ENCODE data around the gene PPP1R8. TPM values are rescaled to one million over a fixed set of nuclear protein-coding genes. Genes with fewer than 3 reads are reported as not detected.
"Not testable (repeated sequence)": the region's sequence is repeated elsewhere in the genome, so short reads cannot be mapped to it uniquely, and the experiment has no call there.

The PPP1R8 gene
- total RNA-seq, 2 donors from 2014 or later, result 58.4 to 59.0 TPM

GRCh38 chr1:27868932-27869718 is 38.5 kb downstream of the PPP1R8 start:
- no peaks in the 10 kb centered on the region for H3K27me3 Mint-ChIP-seq (ENCODE audit: low read depth)

DNA sequence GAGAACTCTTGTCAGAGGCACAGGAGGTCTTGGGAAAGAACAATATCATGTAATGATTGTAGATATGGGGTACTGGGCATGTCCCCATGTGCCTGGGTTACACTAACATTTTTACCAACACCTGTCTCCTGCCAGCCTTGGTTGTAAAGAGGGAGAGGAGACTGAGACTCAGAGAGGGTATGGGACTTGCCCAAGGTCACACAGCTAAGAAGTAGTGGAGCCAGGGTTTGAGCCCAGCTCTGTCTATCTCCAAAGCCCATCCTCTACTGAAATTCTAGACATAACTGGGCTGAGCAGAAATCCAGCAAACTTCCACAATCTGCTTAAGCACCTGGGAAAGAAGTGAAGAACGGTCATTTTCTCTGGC is 39.1 kb downstream of the PPP1R8 start:
- H3K4me3 Mint-ChIP-seq, result peak overlapping the region; percentile 81 to 87
- no peaks in the 10 kb centered on the region for H3K9me3 Mint-ChIP-seq
- peak overlapping the region; percentile 93 for H3K27ac Mint-ChIP-seq

More at GRCh38 chr1:27868932-27869718, 38.5 kb downstream of the PPP1R8 start:
- DNase-seq (peak; percentile 74 to 77), ATAC-seq (replicated peaks in 1 of 2) (peak; percentile 70 to 73)
- H3K4me3 Mint-ChIP-seq, result peak overlapping the region; percentile 81 to 87
- no peaks in the 10 kb centered on the region for H3K9me3 Mint-ChIP-seq
- peaks cover 54% of the 10 kb centered on the region for H3K4me1 Mint-ChIP-seq (ENCODE audit: low read depth)
- H3K27ac Mint-ChIP-seq, result peak overlapping the region; percentile 93
- peaks cover 1 to 4% of the 10 kb centered on the region in 2 donors for H3K36me3 Mint-ChIP-seq (ENCODE audit: insufficient read depth in 2 of 2)

DNA sequence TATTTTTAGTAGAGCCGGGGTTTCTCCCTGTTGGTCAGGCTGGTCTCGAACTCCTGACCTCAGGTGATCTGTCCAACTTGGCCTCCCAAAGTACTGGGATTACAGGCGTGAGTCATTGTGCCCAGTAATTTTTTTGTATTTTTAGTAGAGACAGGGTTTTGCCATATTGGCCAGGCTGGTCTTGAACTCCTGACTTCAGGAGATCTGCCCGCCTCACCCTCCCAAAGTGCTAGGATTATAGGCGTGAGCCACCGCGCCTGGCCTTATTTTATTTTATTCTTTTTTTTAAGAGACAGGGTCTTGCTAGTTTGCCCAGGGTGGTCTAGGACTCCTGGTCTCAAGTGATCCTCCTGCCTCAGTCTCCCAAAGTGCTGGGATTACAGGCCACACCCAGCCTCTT is 40.5 kb downstream of the PPP1R8 start:
- not testable (repeated sequence) for H3K27me3 Mint-ChIP-seq (ENCODE audit: low read depth); ATAC-seq (replicated peaks in 1 of 2); DNase-seq; H3K36me3 Mint-ChIP-seq (ENCODE audit: insufficient read depth in 2 of 2); H3K4me3 Mint-ChIP-seq; H3K9me3 Mint-ChIP-seq
- peaks cover 57% of the 10 kb centered on the region for H3K4me1 Mint-ChIP-seq (ENCODE audit: low read depth)
- peak overlapping the region; percentile 42 for H3K27ac Mint-ChIP-seq

More for the DNA sequence above, 39.1 kb downstream of the PPP1R8 start:
- DNase-seq (no peak), ATAC-seq (replicated peaks in 1 of 2) (no peak)
- peaks cover 54% of the 10 kb centered on the region for H3K4me1 Mint-ChIP-seq (ENCODE audit: low read depth)
- no peaks in the 10 kb centered on the region for H3K27me3 Mint-ChIP-seq (ENCODE audit: low read depth)
- H3K36me3 Mint-ChIP-seq (ENCODE audit: insufficient read depth in 2 of 2), result peaks cover 1 to 4% of the 10 kb centered on the region in 2 donors

- Mint-ChIP-seq H3K4me1 (ENCODE audit: low read depth) (peaks cover 53% of the 10 kb centered on the region), H3K4me3 (peak within 1 kb of the TSS; percentile 93 to 97), H3K36me3 (ENCODE audit: insufficient read depth in 2 of 2) (peaks cover 1 to 8% of the 10 kb centered on the region in 2 donors), H3K9me3 (no peaks in the 10 kb centered on the region), H3K27me3 (ENCODE audit: low read depth) (no peaks in the 10 kb centered on the region), H3K27ac (peak within 1 kb of the TSS; percentile 79)
- DNase-seq (peak; percentile 85 to 86), ATAC-seq (replicated peaks in 1 of 2) (peak; percentile 72 to 83)
Measured at GRCh38 chr1:27872059-27872801, 41.6 kb downstream of the PPP1R8 start, which contains the start of gene THEMIS2. Gene THEMIS2, plus strand, starts transcription at chr1:27872544. Its CDS starts 28 bp downstream, at chr1:27872572.

GRCh38 chr1:27872802-27873551 is 42.4 kb downstream of the PPP1R8 start:
- ATAC-seq (replicated peaks in 1 of 2) (peak; percentile 36), DNase-seq (peak; percentile 45 to 53)
- Mint-ChIP-seq H3K27me3 (ENCODE audit: low read depth) (no peaks in the 10 kb centered on the region), H3K4me1 (ENCODE audit: low read depth) (peaks cover 56% of the 10 kb centered on the region), H3K9me3 (no peaks in the 10 kb centered on the region), H3K36me3 (ENCODE audit: insufficient read depth in 2 of 2) (peaks cover 1 to 8% of the 10 kb centered on the region in 2 donors), H3K27ac (peak overlapping the region; percentile 79), H3K4me3 (peak overlapping the region; percentile 93 to 97)

- Mint-ChIP-seq H3K36me3 (ENCODE audit: insufficient read depth in 2 of 2) (peaks cover 3 to 15% of the 10 kb centered on the region in 2 donors), H3K4me1 (ENCODE audit: low read depth) (peaks cover 54% of the 10 kb centered on the region), H3K4me3 (peak overlapping the region; percentile 93 to 97), H3K27ac (peak overlapping the region; percentile 79), H3K9me3 (no peaks in the 10 kb centered on the region), H3K27me3 (ENCODE audit: low read depth) (no peaks in the 10 kb centered on the region)
- no peak for ATAC-seq (replicated peaks in 1 of 2)
- DNase-seq, result no peak
Measured at GRCh38 chr1:27873671-27874384, 43.2 kb downstream of the PPP1R8 start.

DNA sequence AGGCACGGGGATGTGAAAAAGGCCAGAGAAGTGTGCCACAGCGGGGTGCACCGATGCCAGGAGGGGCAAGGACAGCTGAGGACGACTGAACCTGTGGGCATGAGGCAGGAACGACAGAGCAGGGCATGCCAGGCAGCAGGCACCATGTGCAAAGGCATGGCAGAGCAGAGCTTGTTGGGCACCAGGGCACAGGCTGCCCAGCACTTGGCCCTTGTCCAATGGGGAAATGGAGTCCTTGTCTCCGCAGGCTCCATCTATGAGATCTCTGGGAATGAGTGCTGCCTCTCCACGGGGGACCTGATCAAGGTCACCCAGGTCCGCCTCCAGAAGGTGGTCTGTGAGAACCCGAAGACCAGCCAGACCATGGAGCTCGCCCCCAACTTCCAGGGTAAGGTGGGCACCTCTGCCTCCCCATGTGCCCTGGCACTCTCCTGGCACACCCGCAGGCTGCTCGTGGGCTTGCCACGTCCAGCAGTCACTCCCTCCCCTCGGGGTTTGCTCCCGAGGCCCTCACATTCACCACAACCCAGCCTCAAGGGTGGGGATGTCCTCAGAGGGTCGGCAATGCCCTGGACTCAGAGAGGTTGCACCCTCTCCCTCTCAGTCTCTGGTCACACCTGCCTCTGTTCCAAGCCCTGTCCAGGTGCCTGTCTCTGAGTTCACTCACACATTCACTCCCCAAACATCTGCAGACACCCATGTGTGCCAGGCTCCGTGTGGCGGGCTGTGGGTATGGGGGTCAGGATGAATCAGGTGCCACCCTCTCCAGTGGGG is 45.9 kb downstream of the PPP1R8 start:
- Mint-ChIP-seq H3K4me1 (ENCODE audit: low read depth) (peaks cover 43% of the 10 kb centered on the region), H3K36me3 (ENCODE audit: insufficient read depth in 2 of 2) (peaks cover 7 to 20% of the 10 kb centered on the region in 2 donors)

DNA sequence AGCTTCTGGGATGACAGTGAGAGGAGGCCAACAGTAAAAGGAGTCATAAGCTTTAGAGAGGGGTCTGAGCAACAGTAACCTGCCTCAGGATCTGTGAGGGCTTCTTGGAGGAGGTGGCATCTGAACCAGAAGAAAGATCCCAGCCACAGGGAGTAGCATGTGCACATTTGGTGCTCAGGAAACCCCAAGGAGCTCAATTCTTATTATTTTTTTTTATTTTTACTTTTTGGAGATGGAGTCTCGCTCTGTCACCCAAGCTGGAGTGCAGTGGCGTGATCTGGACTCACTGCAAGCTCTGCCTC is 46.5 kb downstream of the PPP1R8 start:
- H3K27me3 Mint-ChIP-seq (ENCODE audit: low read depth), result no peaks in the 10 kb centered on the region
- ATAC-seq (replicated peaks in 1 of 2), result no peak
- H3K36me3 Mint-ChIP-seq (ENCODE audit: insufficient read depth in 2 of 2), result peaks cover 7 to 20% of the 10 kb centered on the region in 2 donors

More for the DNA sequence above, 45.9 kb downstream of the PPP1R8 start:
- DNase-seq (no peak), ATAC-seq (replicated peaks in 1 of 2) (no peak)
- H3K9me3 Mint-ChIP-seq, result no peaks in the 10 kb centered on the region
- peak overlapping the region in 1 of 2 donors; percentile 35 for H3K4me3 Mint-ChIP-seq
- H3K27ac Mint-ChIP-seq, result peak overlapping the region; percentile 67
- H3K27me3 Mint-ChIP-seq (ENCODE audit: low read depth), result no peaks in the 10 kb centered on the region

DNA sequence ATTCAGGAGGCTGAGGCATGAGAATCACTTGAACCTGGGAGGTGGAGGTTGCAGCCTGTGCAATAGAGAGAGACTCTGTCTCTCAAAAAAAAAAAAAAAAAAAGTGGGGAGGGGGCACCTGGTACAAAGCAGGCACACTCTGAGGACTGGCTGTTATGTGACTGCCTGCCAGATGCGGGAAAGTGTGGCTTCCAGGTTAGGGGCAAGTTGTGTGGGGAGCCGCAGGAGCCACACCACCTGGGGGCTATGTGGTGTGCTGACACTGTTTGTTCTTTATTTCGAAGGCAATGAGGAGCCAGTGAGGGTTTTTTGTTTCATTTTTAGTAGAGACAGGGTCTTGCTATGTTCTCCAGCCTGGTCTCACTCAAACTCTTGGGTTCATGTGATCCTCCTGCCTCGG is 47.5 kb downstream of the PPP1R8 start:
- no peak overlapping the region for H3K4me3 Mint-ChIP-seq
- DNase-seq (no peak), ATAC-seq (replicated peaks in 1 of 2) (peak in 1 of 2 donors; percentile 13)
- H3K27ac Mint-ChIP-seq, result peak overlapping the region; percentile 89
- H3K9me3 Mint-ChIP-seq, result no peaks in the 10 kb centered on the region
- H3K4me1 Mint-ChIP-seq (ENCODE audit: low read depth), result peaks cover 40% of the 10 kb centered on the region
- H3K27me3 Mint-ChIP-seq (ENCODE audit: low read depth), result no peaks in the 10 kb centered on the region
- peaks cover 6 to 21% of the 10 kb centered on the region in 2 donors for H3K36me3 Mint-ChIP-seq (ENCODE audit: insufficient read depth in 2 of 2)

More for the DNA sequence above, 46.5 kb downstream of the PPP1R8 start:
- H3K4me1 Mint-ChIP-seq (ENCODE audit: low read depth), result peaks cover 43% of the 10 kb centered on the region
- peak overlapping the region; percentile 27 for H3K27ac Mint-ChIP-seq
- no peak for DNase-seq
- peak overlapping the region in 1 of 2 donors; percentile 35 for H3K4me3 Mint-ChIP-seq
- no peaks in the 10 kb centered on the region for H3K9me3 Mint-ChIP-seq

GRCh38 chr1:27878787-27879335 is 48.3 kb downstream of the PPP1R8 start:
- Mint-ChIP-seq H3K9me3 (no peaks in the 10 kb centered on the region), H3K4me1 (ENCODE audit: low read depth) (peaks cover 39% of the 10 kb centered on the region), H3K27me3 (ENCODE audit: low read depth) (no peaks in the 10 kb centered on the region), H3K4me3 (no peak overlapping the region), H3K27ac (peak overlapping the region; percentile 89), H3K36me3 (ENCODE audit: insufficient read depth in 2 of 2) (peaks cover 6 to 19% of the 10 kb centered on the region in 2 donors)
- ATAC-seq (replicated peaks in 1 of 2) (no peak), DNase-seq (no peak)

- Mint-ChIP-seq H3K4me3 (no peak overlapping the region), H3K9me3 (no peaks in the 10 kb centered on the region), H3K27ac (peak overlapping the region; percentile 38), H3K36me3 (ENCODE audit: insufficient read depth in 2 of 2) (peaks cover 6 to 19% of the 10 kb centered on the region in 2 donors), H3K4me1 (ENCODE audit: low read depth) (peaks cover 42% of the 10 kb centered on the region), H3K27me3 (ENCODE audit: low read depth) (no peaks in the 10 kb centered on the region)
- DNase-seq, result no peak
- no peak for ATAC-seq (replicated peaks in 1 of 2)
Measured at GRCh38 chr1:27879374-27880082, 48.9 kb downstream of the PPP1R8 start.

Data from activated T-cell treated with anti-CD3 and anti-CD28 coated beads, Interleukin-2, amount 50 U/mL, for 72 hours (primary cell).